MCF 10A (cell line): ENCODE data around the gene VAC14. TPM values are rescaled to one million over a fixed set of nuclear protein-coding genes. Genes with fewer than 3 reads are reported as not detected.

ENCODE experiments used
- BruUV-seq: library from RNA; stranded (reverse); fragments of 400-500 nt; replicated peaks from 2 replicates; lab custom pipeline; 2021; lab: Mats Ljungman, UMichigan
- CTCF ChIA-PET: fragments of 300-600 bp; sonication (Branson Sonifier 250); formaldehyde crosslinking; extraction: SDS; loops from one replicate; lab custom pipeline; 2021; ENCODE audit warnings: antibody characterized with exemption, inconsistent platforms; lab: Yijun Ruan, JAX
- POLR2A ChIA-PET: fragments of 300-600, 350-650 bp; sonication (Branson Sonifier 250); formaldehyde crosslinking; extraction: SDS; loops from one replicate; lab custom pipeline; 2020; ENCODE audit warnings: antibody characterized with exemption, inconsistent platforms; lab: Yijun Ruan, JAX
- DNase-seq: peaks from one replicate; pipeline ENCODE4 v3.0.0-alpha.2; 2018; ENCODE audit not compliant: unreplicated experiment
- H3K27ac Mint-ChIP-seq: one replicate; pipeline ENCODE4 v1.8.0; 2022; ENCODE audit warnings: mild to moderate bottlenecking, low read depth, mixed read lengths; ENCODE audit not compliant: unreplicated experiment
- H3K27me3 Mint-ChIP-seq: one replicate; pipeline ENCODE4 v1.8.0; 2022; ENCODE audit warnings: mixed read lengths; ENCODE audit not compliant: insufficient read depth, unreplicated experiment
- H3K36me3 Mint-ChIP-seq: one replicate; pipeline ENCODE4 v1.8.0; 2022; ENCODE audit warnings: mild to moderate bottlenecking, moderate library complexity, mixed read lengths; ENCODE audit not compliant: insufficient read depth, unreplicated experiment
- H3K4me1 Mint-ChIP-seq: one replicate; pipeline ENCODE4 v1.8.0; 2022; ENCODE audit warnings: mixed read lengths; ENCODE audit not compliant: insufficient read depth, unreplicated experiment
- H3K4me3 Mint-ChIP-seq: one replicate; pipeline ENCODE4 v1.8.0; 2022; ENCODE audit warnings: mild to moderate bottlenecking, moderate library complexity, mixed read lengths; ENCODE audit not compliant: unreplicated experiment
- H3K9me3 Mint-ChIP-seq: one replicate; pipeline ENCODE4 v1.8.0; 2022; ENCODE audit warnings: mixed read lengths; ENCODE audit not compliant: unreplicated experiment
- intact Hi-C: fragments of 100-400 bp; cut with micrococcal nuclease; formaldehyde crosslinking; loops from 2 replicates; pipeline ENCODE4 v1.14.1; 2022
- total RNA-seq: library from RNA; stranded (reverse); gene quantifications from 2 replicates; pipeline ENCODE4 v1.2.3, GENCODE V29; 2022
- TF ChIP-seq, protein P1 (sequence below): fragments of 200-600 bp; IDR thresholded peaks from one replicate; pipeline ENCODE4 v1.8.0; 2022; ENCODE audit warnings: antibody characterized with exemption, mild to moderate bottlenecking; ENCODE audit not compliant: unreplicated experiment

Gene VAC14
- total RNA-seq, 1 experiment from 2014 or later: 25.5 TPM

DNA sequence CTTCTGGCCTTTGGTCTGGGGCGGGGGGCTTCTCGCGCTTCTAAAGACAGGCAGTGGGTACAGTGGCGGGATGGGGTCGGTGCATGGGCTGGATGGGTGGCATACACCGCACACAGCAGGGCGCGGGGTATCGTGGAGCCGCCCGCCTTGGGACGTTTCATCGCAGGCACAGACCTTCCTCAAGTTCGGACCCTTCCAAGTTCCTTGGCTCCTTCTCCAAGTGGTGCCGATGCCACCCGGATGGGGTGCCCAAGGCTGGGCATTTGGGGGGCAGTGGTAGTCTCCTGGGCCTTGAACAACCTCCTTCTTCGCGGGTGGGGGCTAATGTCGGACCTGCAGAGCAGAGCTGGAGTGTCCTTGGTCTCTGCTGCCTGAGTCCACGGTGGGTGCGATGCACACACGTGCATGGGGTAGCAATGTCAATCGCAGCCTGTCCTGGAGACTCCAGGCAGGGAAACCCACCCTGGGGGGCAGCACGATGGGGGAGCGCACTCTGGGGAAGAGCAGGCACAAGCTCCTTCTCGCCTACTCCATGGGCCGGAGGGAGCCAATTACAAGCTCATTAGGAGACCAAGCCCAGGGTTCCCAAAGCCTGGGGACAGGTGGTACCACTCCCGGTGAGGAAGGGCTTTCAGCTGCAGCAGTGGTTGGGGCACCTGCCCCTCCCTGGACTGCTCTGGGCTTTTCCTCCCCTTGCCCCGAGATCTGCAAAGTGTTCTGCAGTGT is 114.4 kb downstream of the VAC14 start:
- intact Hi-C loops: loop anchor here (1.0 to 2.0 kb wide), 2 partner anchors 20 to 29 kb away; no protein-coding TSS in a partner anchor
- Mint-ChIP-seq H3K4me3 (peak overlapping the region; percentile 76), H3K4me1 (peaks cover 39% of the 10 kb centered on the region), H3K27me3 (no peaks in the 10 kb centered on the region), H3K36me3 (peaks cover 4% of the 10 kb centered on the region), H3K27ac (no peak overlapping the region), H3K9me3 (no peaks in the 10 kb centered on the region)
- TF ChIP-seq, protein P1, sequence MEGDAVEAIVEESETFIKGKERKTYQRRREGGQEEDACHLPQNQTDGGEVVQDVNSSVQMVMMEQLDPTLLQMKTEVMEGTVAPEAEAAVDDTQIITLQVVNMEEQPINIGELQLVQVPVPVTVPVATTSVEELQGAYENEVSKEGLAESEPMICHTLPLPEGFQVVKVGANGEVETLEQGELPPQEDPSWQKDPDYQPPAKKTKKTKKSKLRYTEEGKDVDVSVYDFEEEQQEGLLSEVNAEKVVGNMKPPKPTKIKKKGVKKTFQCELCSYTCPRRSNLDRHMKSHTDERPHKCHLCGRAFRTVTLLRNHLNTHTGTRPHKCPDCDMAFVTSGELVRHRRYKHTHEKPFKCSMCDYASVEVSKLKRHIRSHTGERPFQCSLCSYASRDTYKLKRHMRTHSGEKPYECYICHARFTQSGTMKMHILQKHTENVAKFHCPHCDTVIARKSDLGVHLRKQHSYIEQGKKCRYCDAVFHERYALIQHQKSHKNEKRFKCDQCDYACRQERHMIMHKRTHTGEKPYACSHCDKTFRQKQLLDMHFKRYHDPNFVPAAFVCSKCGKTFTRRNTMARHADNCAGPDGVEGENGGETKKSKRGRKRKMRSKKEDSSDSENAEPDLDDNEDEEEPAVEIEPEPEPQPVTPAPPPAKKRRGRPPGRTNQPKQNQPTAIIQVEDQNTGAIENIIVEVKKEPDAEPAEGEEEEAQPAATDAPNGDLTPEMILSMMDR: no peak
- ChIA-PET CTCF (interaction anchor here (1.1 to 5.7 kb wide), 3 partner anchors 28 to 83 kb away, joined by 3 to 69 read pairs (median 7); no protein-coding TSS in a partner anchor), POLR2A (interaction anchor here (1.0 to 2.1 kb wide), 5 partner anchors 9 to 84 kb away, joined by 3 to 12 read pairs (median 5); no protein-coding TSS in a partner anchor)
- no TSS peak for BruUV-seq
- DNase-seq: no peak

GRCh38 chr16:70685938-70686375 is 115.0 kb downstream of the VAC14 start, which contains the start of gene MTSS2:
Gene MTSS2 (minus strand): TSS chr16:70686053. CDS start chr16:70685791, 262 bp downstream.
- peaks cover 6% of the 10 kb centered on the region for H3K36me3 Mint-ChIP-seq
- peak within 1 kb of the TSS; percentile 76 for H3K4me3 Mint-ChIP-seq
- CTCF ChIA-PET: interaction anchor here (5.7 kb wide), 1 partner anchor 84 kb away, joined by 69 read pairs; no protein-coding TSS in a partner anchor
- no peaks in the 10 kb centered on the region for H3K27me3 Mint-ChIP-seq
- no peaks in the 10 kb centered on the region for H3K9me3 Mint-ChIP-seq
- BruUV-seq: no TSS peak
- peak; percentile 77 for DNase-seq
- intact Hi-C loops: loop anchor here (1.0 to 2.0 kb wide), 4 partner anchors 21 to 85 kb away; no protein-coding TSS in a partner anchor
- TF ChIP-seq, protein P1: no peak
- POLR2A ChIA-PET: interaction anchor here (1.1 to 2.9 kb wide), 4 partner anchors 10 to 85 kb away, joined by 3 to 12 read pairs (median 6); no protein-coding TSS in a partner anchor
- H3K4me1 Mint-ChIP-seq: peaks cover 37% of the 10 kb centered on the region
- H3K27ac Mint-ChIP-seq: peak within 1 kb of the TSS; percentile 75

GRCh38 chr16:70685061-70685937 is 115.7 kb downstream of the VAC14 start:
- H3K4me1 Mint-ChIP-seq: peaks cover 31% of the 10 kb centered on the region
- intact Hi-C loops: loop anchor here (2.0 kb wide), 2 partner anchors 54 to 86 kb away; no protein-coding TSS in a partner anchor
- peak overlapping the region; percentile 76 for H3K4me3 Mint-ChIP-seq
- no peaks in the 10 kb centered on the region for H3K9me3 Mint-ChIP-seq
- peaks cover 12% of the 10 kb centered on the region for H3K36me3 Mint-ChIP-seq
- H3K27me3 Mint-ChIP-seq: no peaks in the 10 kb centered on the region
- CTCF ChIA-PET: interaction anchor here (0.5 to 10.5 kb wide), 3 partner anchors 32 to 84 kb away, joined by 3 to 121 read pairs (median 4); no protein-coding TSS in a partner anchor
- POLR2A ChIA-PET: interaction anchor here (0.6 to 2.9 kb wide), 8 partner anchors 9 to 94 kb away, joined by 3 to 8 read pairs (median 4); no protein-coding TSS in a partner anchor
- BruUV-seq: no TSS peak
- H3K27ac Mint-ChIP-seq: peak overlapping the region; percentile 75
- TF ChIP-seq, protein P1: no peak
- no peak for DNase-seq
